HG03135 (cell line): ENCODE data around the gene WBP4.
"Not testable (repeated sequence)": the region's sequence is repeated elsewhere in the genome, so short reads cannot be mapped to it uniquely, and the experiment has no call there.

ENCODE experiments used
- ATAC-seq: cut with Tn5 transposase; IDR thresholded peaks from one replicate; pipeline ENCODE4 v1.9.1; 2021; ENCODE audit warnings: mild to moderate bottlenecking, moderate library complexity; ENCODE audit not compliant: unreplicated experiment

WBP4 gene

GRCh38 chr13:41077475-41077874, 16.2 kb downstream of the WBP4 start:
- no peak for ATAC-seq

GRCh38 chr13:41079725-41080124, 18.4 kb downstream of the WBP4 start:
- no peak for ATAC-seq

GRCh38 chr13:41085961-41086585, 24.8 kb downstream of the WBP4 start:
- ATAC-seq = no peak

- ATAC-seq = not testable (repeated sequence)
These were observed 34.4 kb downstream of the WBP4 start for GRCh38 chr13:41095681-41096080.

- no peak for ATAC-seq
These were observed 37.5 kb downstream of the WBP4 start for GRCh38 chr13:41098761-41099160.

GRCh38 chr13:41099986-41100385, 38.7 kb downstream of the WBP4 start:
- ATAC-seq = no peak

GRCh38 chr13:41107104-41107571, 45.8 kb downstream of the WBP4 start:
- no peak for ATAC-seq

GRCh38 chr13:41107584-41108014, 46.3 kb downstream of the WBP4 start:
- ATAC-seq = no peak

- no peak for ATAC-seq
These were observed 50.1 kb downstream of the WBP4 start for GRCh38 chr13:41111454-41111853.

GRCh38 chr13:41117869-41118268, 56.6 kb downstream of the WBP4 start:
- no peak for ATAC-seq

- no peak for ATAC-seq
These were observed 61.5 kb downstream of the WBP4 start for GRCh38 chr13:41122838-41123237.

- no peak for ATAC-seq
These were observed 66.4 kb downstream of the WBP4 start for GRCh38 chr13:41127701-41128100.

GRCh38 chr13:41130356-41130755, 69.0 kb downstream of the WBP4 start:
- no peak for ATAC-seq

GRCh38 chr13:41131189-41131588, 69.9 kb downstream of the WBP4 start:
- not testable (repeated sequence) for ATAC-seq

- ATAC-seq = not testable (repeated sequence)
These were observed 70.6 kb downstream of the WBP4 start for GRCh38 chr13:41131660-41132511.

GRCh38 chr13:41132512-41133152, 71.3 kb downstream of the WBP4 start, which contains the start of gene KBTBD6:
KBTBD6 (minus strand) TSS chr13:41132802; CDS start chr13:41132511, 291 bp downstream.
- peak; percentile 96 for ATAC-seq
